OCI-LY3 (cell line): ENCODE results near the gene ORM1.
"Not testable (repeated sequence)": the region's sequence is repeated elsewhere in the genome, so short reads cannot be mapped to it uniquely, and the experiment has no call there.

Experiments used
- H2AFZ ChIP-seq: fragments of 200-600, 300-600 bp; shearing (Covaris generic); 2 replicates; pipeline ENCODE4 v1.6.0; 2014; ENCODE audit warnings: antibody characterized with exemption, low read depth, low read length
- H3K27ac ChIP-seq: fragments of 200-600, 300-600 bp; sonication (generic); 2 replicates; pipeline ENCODE4 v1.5.1; 2014; ENCODE audit warnings: mild to moderate bottlenecking, low read length, moderate library complexity, mixed read lengths
- H3K27me3 ChIP-seq: fragments of 200-600, 300-600 bp; sonication (generic); 2 replicates; pipeline ENCODE4 v1.6.1; 2014; ENCODE audit warnings: low read depth, low read length, mixed read lengths
- H3K36me3 ChIP-seq: fragments of 200-600, 300-600 bp; sonication (generic); replicated peaks from 2 replicates; pipeline ENCODE3; 2014; ENCODE audit warnings: low read depth, low read length, mixed read lengths
- H3K4me1 ChIP-seq: fragments of 300-600, 200-600 bp; sonication (generic); 2 replicates; pipeline ENCODE4 v1.6.1; 2014; ENCODE audit warnings: low read length, mixed read lengths
- H3K4me2 ChIP-seq: fragments of 200-600, 300-600 bp; sonication (generic); 2 replicates; pipeline ENCODE4 v1.6.1; 2014; ENCODE audit warnings: low read length, mixed read lengths
- H3K4me3 ChIP-seq: fragments of 300-600, 200-600 bp; sonication (generic); 2 replicates; pipeline ENCODE4 v1.5.1; 2014; ENCODE audit warnings: antibody characterized with exemption, mild to moderate bottlenecking, low read length, moderate library complexity
- H3K79me2 ChIP-seq: fragments of 300-600, 200-600 bp; shearing (Covaris generic); 2 replicates; pipeline ENCODE4 v1.6.1; 2014; ENCODE audit warnings: mild to moderate bottlenecking, low read length, mixed read lengths
- H3K9ac ChIP-seq: fragments of 300-600, 200-600 bp; shearing (Covaris generic); 2 replicates; pipeline ENCODE4 v1.6.0; 2014; ENCODE audit warnings: mild to moderate bottlenecking, low read length, moderate library complexity
- H3K9me3 ChIP-seq: fragments of 200-600, 300-600 bp; shearing (Covaris generic); 2 replicates; pipeline ENCODE4 v1.6.1; 2014; ENCODE audit warnings: low read length, mixed read lengths; ENCODE audit not compliant: insufficient read depth
- H4K20me1 ChIP-seq: fragments of 200-600, 300-600 bp; sonication (generic); 2 replicates; pipeline ENCODE4 v1.6.1; 2016; ENCODE audit warnings: low read length, mixed read lengths; ENCODE audit not compliant: insufficient read depth
- CTCF ChIP-seq: fragments of 200-600, 300-600 bp; sonication (generic); IDR thresholded peaks from 2 replicates; pipeline ENCODE4 v1.5.1; 2014; ENCODE audit warnings: antibody characterized with exemption, low read length, low read depth
- EZH2phosphoT487 ChIP-seq: fragments of 200-600 bp; shearing (Covaris generic); IDR thresholded peaks from 2 replicates; pipeline ENCODE4 v1.6.1; 2018; ENCODE audit warnings: antibody characterized with exemption, mixed run types, low read depth

Gene ORM1

GRCh38 chr9:114333718-114334117 is 10.8 kb downstream of the ORM1 start:
- not testable (repeated sequence) for H3K4me3 ChIP-seq, H3K27me3 ChIP-seq, H3K4me2 ChIP-seq, H2AFZ ChIP-seq, H3K79me2 ChIP-seq, H4K20me1 ChIP-seq, H3K4me1 ChIP-seq, H3K9me3 ChIP-seq, H3K27ac ChIP-seq, H3K9ac ChIP-seq
- peaks cover 39% of the 10 kb centered on the region for H3K36me3 ChIP-seq

- no peaks in the 10 kb centered on the region for H3K27me3 ChIP-seq
- H4K20me1 ChIP-seq: peaks cover 7% of the 10 kb centered on the region; the same call in 1 of the 2 replicates
- peaks cover 8% of the 10 kb centered on the region for H3K4me1 ChIP-seq
- no peaks in the 10 kb centered on the region for H3K79me2 ChIP-seq
- no peak overlapping the region for H2AFZ ChIP-seq
- H3K27ac ChIP-seq: no peak overlapping the region
- H3K9ac ChIP-seq: no peak overlapping the region
- H3K9me3 ChIP-seq: no peaks in the 10 kb centered on the region
- no peak overlapping the region for H3K4me3 ChIP-seq
- H3K4me2 ChIP-seq: no peak overlapping the region
- H3K36me3 ChIP-seq: peaks cover 46% of the 10 kb centered on the region
- TF ChIP-seq CTCF (no peak), EZH2phosphoT487 (no peak)
Observed at GRCh38 chr9:114334490-114334889, 11.6 kb downstream of the ORM1 start.

GRCh38 chr9:114335745-114336144 is 12.8 kb downstream of the ORM1 start:
- Histone ChIP-seq H3K27ac (no peak overlapping the region), H3K9me3 (no peaks in the 10 kb centered on the region), H3K79me2 (no peaks in the 10 kb centered on the region), H2AFZ (no peak overlapping the region), H3K9ac (no peak overlapping the region), H3K4me2 (no peak overlapping the region), H3K4me3 (no peak overlapping the region), H4K20me1 (peaks cover 7% of the 10 kb centered on the region; the same call in 1 of the 2 replicates), H3K27me3 (no peaks in the 10 kb centered on the region), H3K36me3 (peaks cover 58% of the 10 kb centered on the region), H3K4me1 (peaks cover 19% of the 10 kb centered on the region)
- TF ChIP-seq CTCF (no peak), EZH2phosphoT487 (no peak)

DNA sequence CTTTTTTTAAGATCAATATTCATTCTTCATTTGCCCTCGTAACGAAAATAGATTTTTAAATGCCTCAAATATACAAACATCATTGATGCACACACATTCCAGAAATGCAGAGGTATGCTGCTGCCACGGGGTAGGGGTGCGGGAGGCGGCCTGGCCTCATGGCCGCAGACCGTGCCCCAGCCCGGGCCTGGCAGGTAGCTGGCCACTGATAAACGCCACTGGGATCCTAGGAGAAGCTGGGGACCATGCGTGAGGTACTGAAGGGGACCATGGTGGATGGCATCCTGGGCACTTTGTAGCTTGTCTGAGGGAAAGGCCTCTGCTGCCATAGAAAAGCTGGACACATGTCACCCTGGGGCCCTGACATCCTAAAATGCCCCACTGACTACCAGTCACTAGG is 13.3 kb downstream of the ORM1 start:
- Histone ChIP-seq H3K27ac (no peak overlapping the region), H3K4me2 (no peak overlapping the region), H3K9me3 (no peaks in the 10 kb centered on the region), H4K20me1 (peaks cover 7% of the 10 kb centered on the region; the same call in 1 of the 2 replicates), H3K27me3 (no peaks in the 10 kb centered on the region), H3K4me1 (peaks cover 19% of the 10 kb centered on the region), H3K4me3 (no peak overlapping the region), H3K36me3 (peaks cover 62% of the 10 kb centered on the region), H3K79me2 (no peaks in the 10 kb centered on the region), H2AFZ (no peak overlapping the region), H3K9ac (no peak overlapping the region)
- TF ChIP-seq CTCF (no peak), EZH2phosphoT487 (no peak)
